ENCODE data around the gene TTC28. TPM values are rescaled to one million over a fixed set of nuclear protein-coding genes. Genes with fewer than 3 reads are reported as not detected.

The TTC28 gene
- total and polyA plus RNA-seq, 7 experiments from 2014 or later: 0.50 to 8.3 (median 4.2) TPM

- DNase-seq: no peak
- no peak overlapping the region for H3K27ac Mint-ChIP-seq
- no peak for ATAC-seq
- POLR2A ChIA-PET: no interaction called here
- peaks cover 0 to 3% (median 0%) of the 10 kb centered on the region in 5 donors for H3K36me3 Mint-ChIP-seq
- Histone ChIP-seq H3K27ac (ENCODE audit: low read depth, low read length) (no peak overlapping the region), H3K9me3 (ENCODE audit: control insufficient read depth in 2 of 3, low read length in 3 of 3) (no peaks in the 10 kb centered on the region), H3K27me3 (ENCODE audit: control insufficient read depth in 2 of 2, insufficient read depth in 2 of 2, low read length in 2 of 2) (no peaks in the 10 kb centered on the region), H3K36me3 (ENCODE audit: control insufficient read depth in 2 of 3, insufficient read depth in 3 of 3, low read length in 3 of 3) (no peaks in the 10 kb centered on the region), H3K4me1 (ENCODE audit: control insufficient read depth in 2 of 2, insufficient read depth in 2 of 2, low read length in 2 of 2) (no peaks in the 10 kb centered on the region), H3K4me3 (ENCODE audit: low read length) (no peak overlapping the region)
- no peaks in the 10 kb centered on the region for H3K9me3 Mint-ChIP-seq
- intact Hi-C loops (cut with micrococcal nuclease): no loop called here
- CTCF ChIA-PET: interaction anchor here (1.0 kb wide), 1 partner anchor 14 kb away, joined by 4 read pairs; no protein-coding TSS in a partner anchor
- H3K4me3 Mint-ChIP-seq: no peak overlapping the region
- H3K4me1 Mint-ChIP-seq: no peaks in the 10 kb centered on the region
- peaks cover 0 to 5% (median 0%) of the 10 kb centered on the region in 5 donors for H3K27me3 Mint-ChIP-seq
Measured at GRCh38 chr22:28146401-28147314, 533.0 kb downstream of the TTC28 start.

GRCh38 chr22:28143961-28144745 is 535.5 kb downstream of the TTC28 start:
- peaks cover 0 to 5% (median 0%) of the 10 kb centered on the region in 5 donors for H3K27me3 Mint-ChIP-seq
- H3K36me3 ChIP-seq (ENCODE audit: control insufficient read depth in 2 of 3, insufficient read depth in 3 of 3, low read length in 3 of 3): no peaks in the 10 kb centered on the region
- intact Hi-C loops (cut with micrococcal nuclease): no loop called here
- no peak overlapping the region for H3K4me3 ChIP-seq (ENCODE audit: low read length)
- no peak overlapping the region for H3K4me3 Mint-ChIP-seq
- no peak overlapping the region for H3K27ac ChIP-seq (ENCODE audit: low read depth, low read length)
- no peaks in the 10 kb centered on the region for H3K4me1 ChIP-seq (ENCODE audit: control insufficient read depth in 2 of 2, insufficient read depth in 2 of 2, low read length in 2 of 2)
- no peaks in the 10 kb centered on the region for H3K27me3 ChIP-seq (ENCODE audit: control insufficient read depth in 2 of 2, insufficient read depth in 2 of 2, low read length in 2 of 2)
- no peak overlapping the region for H3K27ac Mint-ChIP-seq
- DNase-seq (no peak), ATAC-seq (no peak)
- ChIA-PET POLR2A (no interaction called here), CTCF (no interaction called here)
- H3K4me1 Mint-ChIP-seq: no peaks in the 10 kb centered on the region
- no peaks in the 10 kb centered on the region for H3K9me3 Mint-ChIP-seq
- H3K9me3 ChIP-seq (ENCODE audit: control insufficient read depth in 2 of 3, low read length in 3 of 3): no peaks in the 10 kb centered on the region
- H3K36me3 Mint-ChIP-seq: peaks cover 0 to 3% (median 0%) of the 10 kb centered on the region in 5 donors

GRCh38 chr22:28143241-28143865 is 536.3 kb downstream of the TTC28 start:
- intact Hi-C loops (cut with micrococcal nuclease): no loop called here
- Histone ChIP-seq H3K36me3 (ENCODE audit: control insufficient read depth in 2 of 3, insufficient read depth in 3 of 3, low read length in 3 of 3) (no peaks in the 10 kb centered on the region), H3K4me1 (ENCODE audit: control insufficient read depth in 2 of 2, insufficient read depth in 2 of 2, low read length in 2 of 2) (no peaks in the 10 kb centered on the region), H3K27ac (ENCODE audit: low read depth, low read length) (no peak overlapping the region), H3K27me3 (ENCODE audit: control insufficient read depth in 2 of 2, insufficient read depth in 2 of 2, low read length in 2 of 2) (no peaks in the 10 kb centered on the region), H3K9me3 (ENCODE audit: control insufficient read depth in 2 of 3, low read length in 3 of 3) (no peaks in the 10 kb centered on the region), H3K4me3 (ENCODE audit: low read length) (no peak overlapping the region)
- ChIA-PET POLR2A (no interaction called here), CTCF (no interaction called here)
- Mint-ChIP-seq H3K27ac (peak overlapping the region in 1 of 9 donors; percentile 38), H3K4me1 (no peaks in the 10 kb centered on the region), H3K4me3 (no peak overlapping the region), H3K9me3 (no peaks in the 10 kb centered on the region), H3K27me3 (peaks cover 0 to 5% (median 0%) of the 10 kb centered on the region in 5 donors), H3K36me3 (no peaks in the 10 kb centered on the region)
- no peak for ATAC-seq
- DNase-seq: no peak

- Mint-ChIP-seq H3K27me3 (peaks cover 0 to 5% (median 0%) of the 10 kb centered on the region in 5 donors), H3K36me3 (no peaks in the 10 kb centered on the region), H3K9me3 (no peaks in the 10 kb centered on the region), H3K4me3 (no peak overlapping the region), H3K27ac (no peak overlapping the region), H3K4me1 (no peaks in the 10 kb centered on the region)
- Histone ChIP-seq H3K4me3 (ENCODE audit: low read length) (no peak overlapping the region), H3K27ac (ENCODE audit: low read depth, low read length) (no peak overlapping the region), H3K9me3 (ENCODE audit: control insufficient read depth in 2 of 3, low read length in 3 of 3) (no peaks in the 10 kb centered on the region), H3K36me3 (ENCODE audit: control insufficient read depth in 2 of 3, insufficient read depth in 3 of 3, low read length in 3 of 3) (no peaks in the 10 kb centered on the region), H3K4me1 (ENCODE audit: control insufficient read depth in 2 of 2, insufficient read depth in 2 of 2, low read length in 2 of 2) (no peaks in the 10 kb centered on the region), H3K27me3 (ENCODE audit: control insufficient read depth in 2 of 2, insufficient read depth in 2 of 2, low read length in 2 of 2) (no peaks in the 10 kb centered on the region)
- no peak for DNase-seq
- ATAC-seq: no peak
- intact Hi-C loops (cut with micrococcal nuclease): no loop called here
- CTCF ChIA-PET: no interaction called here
- POLR2A ChIA-PET: no interaction called here
Measured at GRCh38 chr22:28142361-28142961, 537.2 kb downstream of the TTC28 start.

- H3K27me3 ChIP-seq (ENCODE audit: control insufficient read depth in 2 of 2, insufficient read depth in 2 of 2, low read length in 2 of 2): no peaks in the 10 kb centered on the region
- Mint-ChIP-seq H3K9me3 (no peaks in the 10 kb centered on the region), H3K27ac (no peak overlapping the region), H3K4me3 (no peak overlapping the region), H3K4me1 (no peaks in the 10 kb centered on the region), H3K36me3 (no peaks in the 10 kb centered on the region), H3K27me3 (peaks cover 0 to 5% (median 0%) of the 10 kb centered on the region in 5 donors)
- H3K9me3 ChIP-seq (ENCODE audit: control insufficient read depth in 2 of 3, low read length in 3 of 3): no peaks in the 10 kb centered on the region
- intact Hi-C loops (cut with micrococcal nuclease): no loop called here
- ATAC-seq (no peak), DNase-seq (no peak)
- no peaks in the 10 kb centered on the region for H3K36me3 ChIP-seq (ENCODE audit: control insufficient read depth in 2 of 3, insufficient read depth in 3 of 3, low read length in 3 of 3)
- ChIA-PET POLR2A (no interaction called here), CTCF (no interaction called here)
- no peaks in the 10 kb centered on the region for H3K4me1 ChIP-seq (ENCODE audit: control insufficient read depth in 2 of 2, insufficient read depth in 2 of 2, low read length in 2 of 2)
- H3K4me3 ChIP-seq (ENCODE audit: low read length): no peak overlapping the region
- H3K27ac ChIP-seq (ENCODE audit: low read depth, low read length): no peak overlapping the region
Measured at GRCh38 chr22:28141614-28142013, 538.0 kb downstream of the TTC28 start.

- no peaks in the 10 kb centered on the region for H3K27me3 ChIP-seq (ENCODE audit: control insufficient read depth in 2 of 2, insufficient read depth in 2 of 2, low read length in 2 of 2)
- DNase-seq: no peak
- Mint-ChIP-seq H3K36me3 (peaks cover 0 to 2% (median 0%) of the 10 kb centered on the region in 5 donors), H3K27me3 (peaks cover 0 to 5% (median 0%) of the 10 kb centered on the region in 5 donors), H3K27ac (no peak overlapping the region), H3K9me3 (no peaks in the 10 kb centered on the region), H3K4me1 (no peaks in the 10 kb centered on the region), H3K4me3 (no peak overlapping the region)
- no peak for ATAC-seq
- no peak overlapping the region for H3K27ac ChIP-seq (ENCODE audit: low read depth, low read length)
- CTCF ChIA-PET: no interaction called here
- H3K4me3 ChIP-seq (ENCODE audit: low read length): no peak overlapping the region
- POLR2A ChIA-PET: no interaction called here
- intact Hi-C loops (cut with micrococcal nuclease): no loop called here
- no peaks in the 10 kb centered on the region for H3K36me3 ChIP-seq (ENCODE audit: control insufficient read depth in 2 of 3, insufficient read depth in 3 of 3, low read length in 3 of 3)
- H3K4me1 ChIP-seq (ENCODE audit: control insufficient read depth in 2 of 2, insufficient read depth in 2 of 2, low read length in 2 of 2): no peaks in the 10 kb centered on the region
- H3K9me3 ChIP-seq (ENCODE audit: control insufficient read depth in 2 of 3, low read length in 3 of 3): no peaks in the 10 kb centered on the region
Measured at GRCh38 chr22:28139961-28140360, 539.7 kb downstream of the TTC28 start.
